Neuronal stem cell (in vitro differentiated cells): ENCODE measurements around the gene CSF3R.
"Not testable (repeated sequence)": the region's sequence is repeated elsewhere in the genome, so short reads cannot be mapped to it uniquely, and the experiment has no call there.

Experiments
- DNase-seq: peaks from one replicate; pipeline ENCODE4 v3.0.0-alpha.2; 2013; ENCODE audit warnings: low spot score
- H2AFZ ChIP-seq: one replicate; pipeline ENCODE4 v1.6.1; 2013; ENCODE audit warnings: mild to moderate bottlenecking, low read length, inconsistent platforms
- H2AK5ac ChIP-seq: 2 replicates; pipeline ENCODE4 v1.6.1; 2013; ENCODE audit warnings: low read depth, mild to moderate bottlenecking, inconsistent platforms, low read length, moderate library complexity, mixed read lengths
- H2BK120ac ChIP-seq: 2 replicates; pipeline ENCODE4 v1.6.1; 2013; ENCODE audit warnings: low read depth, mild to moderate bottlenecking, inconsistent platforms, low read length, moderate library complexity, mixed read lengths
- H2BK12ac ChIP-seq: one replicate; pipeline ENCODE4 v1.6.1; 2013; ENCODE audit warnings: low read length, inconsistent platforms
- H2BK15ac ChIP-seq: 2 replicates; pipeline ENCODE4 v1.6.1; 2013; ENCODE audit warnings: mild to moderate bottlenecking, low read length, inconsistent platforms, mixed read lengths
- H2BK5ac ChIP-seq: one replicate; pipeline ENCODE4 v1.6.1; 2013; ENCODE audit warnings: inconsistent platforms, mild to moderate bottlenecking, low read length, moderate library complexity
- H3K14ac ChIP-seq: one replicate; pipeline ENCODE4 v1.6.1; 2013; ENCODE audit warnings: low read length, inconsistent platforms
- H3K18ac ChIP-seq: 2 replicates; pipeline ENCODE4 v1.6.1; 2013; ENCODE audit warnings: low read length, inconsistent platforms
- H3K23ac ChIP-seq: 2 replicates; pipeline ENCODE4 v1.6.1; 2013; ENCODE audit warnings: low read depth, mild to moderate bottlenecking, mixed read lengths, low read length, inconsistent platforms; ENCODE audit not compliant: poor library complexity
- H3K27ac ChIP-seq: replicated peaks from 3 replicates; pipeline ENCODE4 v1.5.1; 2013; ENCODE audit warnings: low read length, inconsistent platforms
- H3K27me3 ChIP-seq, 3 experiments: 2 replicates each; pipeline ENCODE4 v1.6.1; 2013; ENCODE audit warnings: low read length in 3 of 3, mild to moderate bottlenecking in 2 of 3, inconsistent platforms in 1 of 3, low read depth in 1 of 3, mixed read lengths in 1 of 3, moderate library complexity in 1 of 3; ENCODE audit not compliant: control insufficient read depth in 3 of 3, insufficient read depth in 3 of 3
- H3K36me3 ChIP-seq, 2 donors: replicated peaks in 1 of 2; 2 replicates each; pipeline ENCODE4 v1.6.1; 2013; ENCODE audit warnings: low read length in 2 of 2; ENCODE audit not compliant: control insufficient read depth in 2 of 2, insufficient read depth in 2 of 2
- H3K4ac ChIP-seq: 2 replicates; pipeline ENCODE4 v1.6.1; 2013; ENCODE audit warnings: inconsistent platforms, mild to moderate bottlenecking, low read length, moderate library complexity
- H3K4me1 ChIP-seq, 2 donors: 1 replicate in 1 of 2; 2 replicates in 1 of 2; pipeline ENCODE4 v1.6.1; 2013; ENCODE audit warnings: low read length in 2 of 2, low read depth in 1 of 2; ENCODE audit not compliant: control insufficient read depth in 2 of 2, insufficient read depth in 1 of 2
- H3K4me2 ChIP-seq: one replicate; pipeline ENCODE4 v1.6.1; 2013; ENCODE audit warnings: mild to moderate bottlenecking, low read length, inconsistent platforms; ENCODE audit not compliant: insufficient read depth, poor library complexity, severe bottlenecking
- H3K4me3 ChIP-seq, 2 donors: 2 replicates each; pipeline ENCODE4 v1.5.1; 2013; ENCODE audit warnings: low read length in 2 of 2, mild to moderate bottlenecking in 2 of 2, inconsistent platforms in 1 of 2, moderate library complexity in 1 of 2
- H3K79me1 ChIP-seq: one replicate; pipeline ENCODE4 v1.6.1; 2013; ENCODE audit warnings: low read depth, mild to moderate bottlenecking, inconsistent platforms, low read length, moderate library complexity
- H3K9ac ChIP-seq: one replicate; pipeline ENCODE4 v1.6.1; 2013; ENCODE audit warnings: mild to moderate bottlenecking, low read depth, low read length, inconsistent platforms; ENCODE audit not compliant: poor library complexity
- H3K9me3 ChIP-seq, 2 donors: replicated peaks in 1 of 2; 2 replicates each; pipeline versions ENCODE3 to v1.6.1; 2013; ENCODE audit warnings: low read length in 2 of 2, mild to moderate bottlenecking in 2 of 2, inconsistent platforms in 1 of 2, low read depth in 1 of 2, mixed read lengths in 1 of 2, moderate library complexity in 1 of 2; ENCODE audit not compliant: control insufficient read depth in 2 of 2, insufficient read depth in 1 of 2
- H4K8ac ChIP-seq: one replicate; pipeline ENCODE4 v1.6.1; 2013; ENCODE audit warnings: low read depth, mild to moderate bottlenecking, inconsistent platforms, low read length, moderate library complexity
- H4K91ac ChIP-seq: one replicate; pipeline ENCODE4 v1.6.1; 2013; ENCODE audit warnings: low read length, low read depth, mild to moderate bottlenecking, inconsistent platforms; ENCODE audit not compliant: poor library complexity
- WGBS, 2 donors: extraction: QIAGEN DNeasy Blood & Tissue Kit; methylation state at CpG; one replicate each; pipeline ENCODE4 v1.1.7; 2013; ENCODE audit warnings: missing lambda C conversion rate in 2 of 2, mixed read lengths in 1 of 2; ENCODE audit not compliant: insufficient read length in 2 of 2, insufficient replicate concordance in 1 of 2; ENCODE audit errors: extremely low coverage in 2 of 2; 5-methylcytosine and 5-hydroxymethylcytosine counted together

CSF3R gene

GRCh38 chr1:36501911-36502310, 19.2 kb upstream of the CSF3R start:
- WGBS, 2 donors = no CpG with 5 or more reads among the region's 4 CpGs
- H3K27me3 ChIP-seq, H3K27ac ChIP-seq, H3K4me1 ChIP-seq, H3K18ac ChIP-seq, H3K79me1 ChIP-seq, H3K14ac ChIP-seq, H4K8ac ChIP-seq, H3K9ac ChIP-seq, H3K4me2 ChIP-seq, H2BK5ac ChIP-seq, H3K36me3 ChIP-seq, H2BK120ac ChIP-seq, H4K91ac ChIP-seq, H3K4me3 ChIP-seq, H2BK15ac ChIP-seq, H3K4ac ChIP-seq, H3K23ac ChIP-seq, DNase-seq, H2AK5ac ChIP-seq, H2AFZ ChIP-seq, H3K9me3 ChIP-seq, H2BK12ac ChIP-seq: not testable (repeated sequence)

- no peak overlapping the region for H3K4ac ChIP-seq
- no peak overlapping the region for H3K4me3 ChIP-seq
- H4K8ac ChIP-seq = no peak overlapping the region
- no peak overlapping the region for H2BK120ac ChIP-seq
- H3K9me3 ChIP-seq = no peaks in the 10 kb centered on the region
- no peak overlapping the region for H3K9ac ChIP-seq
- no peak overlapping the region for H2AFZ ChIP-seq
- H2BK12ac ChIP-seq = no peak overlapping the region
- H2AK5ac ChIP-seq = no peak overlapping the region
- no peak overlapping the region for H3K14ac ChIP-seq
- WGBS, 2 donors = no CpG with 5 or more reads among the region's 2 CpGs
- no peaks in the 10 kb centered on the region for H3K4me1 ChIP-seq
- DNase-seq = no peak
- H3K18ac ChIP-seq = no peak overlapping the region
- no peak overlapping the region for H3K27ac ChIP-seq
- H3K27me3 ChIP-seq = peaks cover 0 to 19% (median 5%) of the 10 kb centered on the region in 3 experiments
- H3K23ac ChIP-seq = no peak overlapping the region
- no peaks in the 10 kb centered on the region for H3K36me3 ChIP-seq
- no peak overlapping the region for H4K91ac ChIP-seq
- H3K4me2 ChIP-seq = no peak overlapping the region
- no peaks in the 10 kb centered on the region for H3K79me1 ChIP-seq
- H2BK5ac ChIP-seq = no peak overlapping the region
- H2BK15ac ChIP-seq = no peak overlapping the region
Observed at GRCh38 chr1:36497207-36497606, 14.5 kb upstream of the CSF3R start.

GRCh38 chr1:36494971-36495370, 12.3 kb upstream of the CSF3R start:
- H4K91ac ChIP-seq = no peak overlapping the region
- H3K36me3 ChIP-seq = no peaks in the 10 kb centered on the region
- H3K23ac ChIP-seq = no peak overlapping the region
- no peak overlapping the region for H2BK5ac ChIP-seq
- H3K4me1 ChIP-seq = no peaks in the 10 kb centered on the region
- no peaks in the 10 kb centered on the region for H3K79me1 ChIP-seq
- no peak overlapping the region for H2AFZ ChIP-seq
- H4K8ac ChIP-seq = no peak overlapping the region
- H2BK15ac ChIP-seq = peak overlapping the region; percentile 15
- H2BK120ac ChIP-seq = no peak overlapping the region
- no peaks in the 10 kb centered on the region for H3K9me3 ChIP-seq
- H3K4ac ChIP-seq = no peak overlapping the region
- H3K27ac ChIP-seq = no peak overlapping the region
- H2AK5ac ChIP-seq = no peak overlapping the region
- no peak overlapping the region for H3K4me2 ChIP-seq
- H2BK12ac ChIP-seq = no peak overlapping the region
- H3K27me3 ChIP-seq = peaks cover 0 to 20% (median 5%) of the 10 kb centered on the region in 3 experiments
- H3K4me3 ChIP-seq = no peak overlapping the region
- WGBS, 2 donors = no CpG with 5 or more reads among the region's 5 CpGs
- H3K18ac ChIP-seq = no peak overlapping the region
- no peak overlapping the region for H3K14ac ChIP-seq
- H3K9ac ChIP-seq = no peak overlapping the region
- DNase-seq = no peak

- H4K91ac ChIP-seq = no peak overlapping the region
- 100% methylated on average over 2 of the region's 9 CpGs; no CpG with 5 or more reads in 1 of the 2 donors for WGBS, 2 donors
- H4K8ac ChIP-seq = no peak overlapping the region
- H2BK120ac ChIP-seq = no peak overlapping the region
- no peak overlapping the region for H2BK12ac ChIP-seq
- H3K4me2 ChIP-seq = no peak overlapping the region
- no peak overlapping the region for H3K9ac ChIP-seq
- DNase-seq = no peak
- peaks cover 0 to 20% (median 5%) of the 10 kb centered on the region in 3 experiments for H3K27me3 ChIP-seq
- H2BK5ac ChIP-seq = no peak overlapping the region
- no peak overlapping the region for H2AFZ ChIP-seq
- no peaks in the 10 kb centered on the region for H3K36me3 ChIP-seq
- H3K23ac ChIP-seq = no peak overlapping the region
- no peaks in the 10 kb centered on the region for H3K79me1 ChIP-seq
- no peak overlapping the region for H3K4me3 ChIP-seq
- H3K4ac ChIP-seq = no peak overlapping the region
- H3K9me3 ChIP-seq = no peaks in the 10 kb centered on the region
- H3K27ac ChIP-seq = no peak overlapping the region
- H3K4me1 ChIP-seq = no peaks in the 10 kb centered on the region
- H3K18ac ChIP-seq = no peak overlapping the region
- no peak overlapping the region for H3K14ac ChIP-seq
- H2BK15ac ChIP-seq = no peak overlapping the region
- H2AK5ac ChIP-seq = no peak overlapping the region
Observed at GRCh38 chr1:36493524-36493923, 10.8 kb upstream of the CSF3R start.
